ENCODE data around the gene IL22RA1. TPM values are rescaled to one million over a fixed set of nuclear protein-coding genes. Genes with fewer than 3 reads are reported as not detected.

The IL22RA1 gene
- polyA plus RNA-seq, 1 donor from 2014 or later = not detected

GRCh38 chr1:24186993-24187790 lies 44.3 kb upstream of the IL22RA1 start, which contains the start of gene IFNLR1:
Gene IFNLR1, minus strand, starts transcription at chr1:24187289. Its CDS starts 41 bp downstream, at chr1:24187248.
- peak within 1 kb of the TSS; percentile 40 for H2AFZ ChIP-seq (ENCODE audit: low read depth, low read length)
- peak within 1 kb of the TSS; percentile 49 for H3K9ac ChIP-seq (ENCODE audit: low read length)
- peak within 1 kb of the TSS; percentile 14 for H3K4me2 ChIP-seq (ENCODE audit: low read length)

GRCh38 chr1:24186711-24186992 lies 43.7 kb upstream of the IL22RA1 start:
- Histone ChIP-seq H4K20me1 (ENCODE audit: insufficient read depth) (no peaks in the 10 kb centered on the region), H3K4me3 (ENCODE audit: low read length) (peak overlapping the region; percentile 66)

More at GRCh38 chr1:24186993-24187790, 44.3 kb upstream of the IL22RA1 start, which contains the start of gene IFNLR1:
- Histone ChIP-seq H3K27ac (ENCODE audit: low read length) (no peak within 1 kb of the TSS), H3K27me3 (ENCODE audit: insufficient read depth, low read depth, low read length) (peaks cover 32% of the 10 kb centered on the region), H3K9me2 (ENCODE audit: insufficient read depth, low read length) (no peaks in the 10 kb centered on the region), H3K79me2 (replicated peaks; ENCODE audit: insufficient read depth, low read length) (no peaks in the 10 kb centered on the region), H3K9me3 (ENCODE audit: low read length) (no peaks in the 10 kb centered on the region), H3K4me3 (ENCODE audit: low read length) (peak within 1 kb of the TSS; percentile 66), H3K36me3 (ENCODE audit: insufficient read depth, low read length) (no peaks in the 10 kb centered on the region), H3F3A (ENCODE audit: insufficient read depth, low read length, poor library complexity, severe bottlenecking) (no peaks in the 10 kb centered on the region), H4K20me1 (ENCODE audit: insufficient read depth) (no peaks in the 10 kb centered on the region)
- TF ChIP-seq EP300 (conservative IDR thresholded peaks at IDR 0.05; ENCODE audit: poor library complexity, severe bottlenecking) = no peak
- TF ChIP-seq REST (IDR thresholded peaks at IDR 0.05; ENCODE audit: borderline replicate concordance) = no peak
- TF ChIP-seq MXI1 (conservative IDR thresholded peaks at IDR 0.05; ENCODE audit: poor library complexity, severe bottlenecking) = no peak
- TF ChIP-seq SMC3 (conservative IDR thresholded peaks at IDR 0.05; ENCODE audit: poor library complexity) = no peak
- TF ChIP-seq POLR2AphosphoS5 (IDR thresholded peaks at IDR 0.05) = no peak
- no peak for TF ChIP-seq EZH2 (IDR thresholded peaks at IDR 0.05; ENCODE audit: borderline replicate concordance, insufficient read depth, low read length, poor library complexity, severe bottlenecking)
- TF ChIP-seq CTCF (IDR thresholded peaks at IDR 0.05; ENCODE audit: poor library complexity, severe bottlenecking) = no peak

More at GRCh38 chr1:24186711-24186992, 43.7 kb upstream of the IL22RA1 start:
- Histone ChIP-seq H3F3A (ENCODE audit: insufficient read depth, low read length, poor library complexity, severe bottlenecking) (no peaks in the 10 kb centered on the region), H3K9me2 (ENCODE audit: insufficient read depth, low read length) (no peaks in the 10 kb centered on the region), H3K9me3 (ENCODE audit: low read length) (no peaks in the 10 kb centered on the region), H3K27ac (ENCODE audit: low read length) (no peak overlapping the region), H3K4me2 (ENCODE audit: low read length) (no peak overlapping the region), H2AFZ (ENCODE audit: low read depth, low read length) (no peak overlapping the region), H3K27me3 (ENCODE audit: insufficient read depth, low read depth, low read length) (peaks cover 32% of the 10 kb centered on the region), H3K36me3 (ENCODE audit: insufficient read depth, low read length) (no peaks in the 10 kb centered on the region), H3K9ac (ENCODE audit: low read length) (peak overlapping the region; percentile 49), H3K79me2 (replicated peaks; ENCODE audit: insufficient read depth, low read length) (no peaks in the 10 kb centered on the region)
- TF ChIP-seq CTCF (IDR thresholded peaks at IDR 0.05; ENCODE audit: poor library complexity, severe bottlenecking) = no peak
- TF ChIP-seq POLR2AphosphoS5 (IDR thresholded peaks at IDR 0.05) = no peak
- no peak for TF ChIP-seq TAF1 (IDR thresholded peaks at IDR 0.05; ENCODE audit: low read depth)
- no peak for TF ChIP-seq SMC3 (conservative IDR thresholded peaks at IDR 0.05; ENCODE audit: poor library complexity)
- TF ChIP-seq REST (IDR thresholded peaks at IDR 0.05; ENCODE audit: borderline replicate concordance) = peak; percentile 32
